Breast epithelium (tissue), 4 donors: Measurements from ENCODE around the gene WDR53. TPM values are rescaled to one million over a fixed set of nuclear protein-coding genes. Genes with fewer than 3 reads are reported as not detected.
"Not testable (repeated sequence)": the region's sequence is repeated elsewhere in the genome, so short reads cannot be mapped to it uniquely, and the experiment has no call there.

Experiments
- DNase-seq, 2 donors: peaks; one replicate each; pipeline ENCODE4 v3.0.0-alpha.2; 2019; ENCODE audit warnings: low spot score in 2 of 2
- H3K27ac ChIP-seq, 2 donors: fragments of 200-600 bp; sonication (generic) in 1 of 2; one replicate each; pipeline ENCODE4 v1.5.1; 2016 to 2019; ENCODE audit warnings: mild to moderate bottlenecking in 1 of 2
- H3K27me3 ChIP-seq, 2 donors: fragments of 200-600 bp; sonication (generic) in 1 of 2; one replicate each; pipeline versions ENCODE4 v1.5.1 to v1.6.0; 2017 to 2019; ENCODE audit warnings: control low read depth in 1 of 2, mild to moderate bottlenecking in 1 of 2
- H3K36me3 ChIP-seq: fragments of 200-600 bp; one replicate; pipeline ENCODE4 v1.5.1; 2019
- H3K4me1 ChIP-seq, 2 donors: fragments of 200-600 bp; sonication (generic); one replicate each; pipeline ENCODE4 v1.5.1; 2016 to 2019; ENCODE audit warnings: control low read depth in 1 of 2
- H3K4me3 ChIP-seq, 3 donors: fragments of 200-600 bp; sonication (generic); 1 replicate in 2 of 3; 2 replicates in 1 of 3; pipeline ENCODE4 v1.5.1; 2016 to 2019; ENCODE audit warnings: mild to moderate bottlenecking in 3 of 3, moderate library complexity in 2 of 3
- H3K9me3 ChIP-seq, 2 donors: fragments of 200-600 bp; sonication (generic) in 1 of 2; one replicate each; pipeline ENCODE4 v1.5.1; 2016 to 2019; ENCODE audit warnings: control low read depth in 1 of 2
- CTCF ChIP-seq, 3 donors: fragments of 450-650 bp; IDR thresholded peaks; one replicate each; pipeline ENCODE4 v1.5.1; 2016 to 2017; ENCODE audit warnings: antibody characterized with exemption in 3 of 3, mild to moderate bottlenecking in 3 of 3, moderate library complexity in 3 of 3
- POLR2A ChIP-seq: fragments of 450-650 bp; IDR thresholded peaks from one replicate; pipeline ENCODE4 v1.6.1; 2016; ENCODE audit warnings: antibody characterized with exemption, mild to moderate bottlenecking, moderate library complexity
- POLR2AphosphoS5 ChIP-seq, 3 donors: sonication (generic); formaldehyde crosslinking; IDR thresholded peaks; one replicate each; pipeline ENCODE4 v1.6.1; 2017; ENCODE audit warnings: antibody characterized with exemption in 3 of 3
- intact Hi-C: fragments of 100-400 bp; cut with DNase I; formaldehyde crosslinking; loops from one replicate; pipeline ENCODE4 v1.15.1; 2023; ENCODE audit warnings: low total_unique reads
- total RNA-seq, 3 donors: library from RNA; depleted of rRNA; stranded (reverse); fragments of >200 nt; gene quantifications; one replicate each; pipeline ENCODE4 v1.1.0, GENCODE V29; 2016

WDR53 gene
- total RNA-seq, 3 donors from 2014 or later = 4.9 to 8.2 (median 6.1) TPM

- H3K27ac ChIP-seq = no peak overlapping the region
- H3K27me3 ChIP-seq = no peaks in the 10 kb centered on the region
- intact Hi-C loops = no loop called here
- H3K9me3 ChIP-seq = peaks cover 0 to 7% of the 10 kb centered on the region in 2 donors
- H3K4me3 ChIP-seq = no peak overlapping the region
- no peak for DNase-seq
- no peaks in the 10 kb centered on the region for H3K36me3 ChIP-seq
- TF ChIP-seq CTCF (IDR thresholded peaks at IDR 0.05) (no peak), POLR2AphosphoS5 (IDR thresholded peaks at IDR 0.05) (no peak), POLR2A (no peak)
- H3K4me1 ChIP-seq = no peaks in the 10 kb centered on the region
Observed at GRCh38 chr3:196553551-196553950, 14.8 kb downstream of the WDR53 start.

- no peaks in the 10 kb centered on the region for H3K4me1 ChIP-seq
- no peak for DNase-seq
- no peaks in the 10 kb centered on the region for H3K36me3 ChIP-seq
- no peak overlapping the region for H3K27ac ChIP-seq
- intact Hi-C loops = no loop called here
- no peaks in the 10 kb centered on the region for H3K27me3 ChIP-seq
- H3K4me3 ChIP-seq = no peak overlapping the region
- H3K9me3 ChIP-seq = peaks cover 0 to 7% of the 10 kb centered on the region in 2 donors
- no peak for TF ChIP-seq POLR2A
- TF ChIP-seq CTCF (IDR thresholded peaks at IDR 0.05) = no peak
- TF ChIP-seq POLR2AphosphoS5 (IDR thresholded peaks at IDR 0.05) = no peak
Observed at GRCh38 chr3:196552253-196552652, 16.1 kb downstream of the WDR53 start.

GRCh38 chr3:196550172-196550571, 18.2 kb downstream of the WDR53 start:
- H3K27me3 ChIP-seq, H3K4me1 ChIP-seq, H3K27ac ChIP-seq, H3K36me3 ChIP-seq, H3K4me3 ChIP-seq, DNase-seq, intact Hi-C loops, H3K9me3 ChIP-seq: not testable (repeated sequence)

- H3K4me1 ChIP-seq, H3K27ac ChIP-seq, H3K9me3 ChIP-seq, DNase-seq, H3K4me3 ChIP-seq, H3K27me3 ChIP-seq, H3K36me3 ChIP-seq, intact Hi-C loops: not testable (repeated sequence)
Observed at GRCh38 chr3:196549312-196549711, 19.0 kb downstream of the WDR53 start.

GRCh38 chr3:196547067-196547466, 21.3 kb downstream of the WDR53 start:
- Histone ChIP-seq H3K36me3 (no peaks in the 10 kb centered on the region), H3K27me3 (no peaks in the 10 kb centered on the region), H3K27ac (no peak overlapping the region), H3K4me1 (no peaks in the 10 kb centered on the region), H3K9me3 (peaks cover 0 to 7% of the 10 kb centered on the region in 2 donors), H3K4me3 (no peak overlapping the region)
- no peak for DNase-seq
- TF ChIP-seq POLR2A (no peak), POLR2AphosphoS5 (IDR thresholded peaks at IDR 0.05) (no peak), CTCF (IDR thresholded peaks at IDR 0.05) (no peak)
- intact Hi-C loops = no loop called here

- TF ChIP-seq CTCF (IDR thresholded peaks at IDR 0.05) = no peak
- no peak for TF ChIP-seq POLR2A
- no peak for TF ChIP-seq POLR2AphosphoS5 (IDR thresholded peaks at IDR 0.05)
- Histone ChIP-seq H3K27ac (no peak overlapping the region), H3K4me1 (no peaks in the 10 kb centered on the region), H3K36me3 (no peaks in the 10 kb centered on the region), H3K9me3 (peaks cover 0 to 7% of the 10 kb centered on the region in 2 donors), H3K4me3 (no peak overlapping the region), H3K27me3 (no peaks in the 10 kb centered on the region)
- intact Hi-C loops = no loop called here
- DNase-seq = no peak
Observed at GRCh38 chr3:196546537-196546936, 21.8 kb downstream of the WDR53 start.
